GM12891 (cell line): ENCODE results near the gene CCNA1.

Experiments
- PAX5 ChIP-seq: IDR thresholded peaks from 2 replicates; pipeline ENCODE4 v1.6.1; 2011; ENCODE audit warnings: low read length, moderate library complexity, mild to moderate bottlenecking; ENCODE audit not compliant: insufficient read depth, severe bottlenecking
- POLR2A ChIP-seq: IDR thresholded peaks from 2 replicates; pipeline ENCODE4 v1.6.1; 2011; ENCODE audit warnings: low read depth, low read length, control low read depth
- POLR2AphosphoS5 ChIP-seq: IDR thresholded peaks from 2 replicates; pipeline ENCODE4 v1.6.1; 2011; ENCODE audit warnings: low read depth, low read length, control low read depth
- POU2F2 ChIP-seq: IDR thresholded peaks from 2 replicates; pipeline ENCODE4 v1.6.1; 2011; ENCODE audit warnings: low read depth, mild to moderate bottlenecking, control low read depth, low read length, moderate library complexity
- SPI1 ChIP-seq: IDR thresholded peaks from 2 replicates; pipeline ENCODE4 v1.6.1; 2011; ENCODE audit warnings: low read depth, low read length, control low read depth
- TAF1 ChIP-seq: IDR thresholded peaks from 2 replicates; pipeline ENCODE4 v1.6.1; 2011; ENCODE audit warnings: low read depth, low read length, control low read depth

DNA sequence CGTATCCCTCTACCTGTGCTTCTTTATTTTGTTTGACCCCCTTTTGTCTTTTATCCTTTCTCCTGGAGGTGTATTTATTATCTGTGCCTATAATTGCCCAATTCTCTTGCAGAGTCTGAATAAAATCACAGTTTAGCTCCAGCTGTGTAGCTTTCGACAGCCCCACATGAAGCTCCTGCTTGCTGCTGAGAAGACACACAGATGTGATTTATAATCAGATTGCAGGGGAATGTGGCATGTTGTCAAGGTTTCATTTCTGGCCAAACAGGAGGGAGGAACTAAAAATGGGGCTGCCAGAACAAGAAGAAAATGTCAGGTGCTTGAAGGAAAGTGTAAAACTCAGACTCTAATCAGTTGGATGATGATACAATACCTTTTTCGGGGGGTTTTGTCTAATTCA is 22.7 kb downstream of the CCNA1 start:
- TF ChIP-seq POLR2AphosphoS5 (no peak), POLR2A (no peak), PAX5 (no peak), POU2F2 (no peak), SPI1 (no peak), TAF1 (no peak)
